GM12874 (cell line): ENCODE results near the gene TTC19.

Experiments used
- TF ChIP-seq, protein P1 (sequence below): IDR thresholded peaks from 2 replicates; pipeline ENCODE4 v1.5.1; 2011; ENCODE audit warnings: low read depth, mild to moderate bottlenecking, control low read depth, low read length, moderate library complexity; ENCODE audit not compliant: insufficient read depth

Gene TTC19

DNA sequence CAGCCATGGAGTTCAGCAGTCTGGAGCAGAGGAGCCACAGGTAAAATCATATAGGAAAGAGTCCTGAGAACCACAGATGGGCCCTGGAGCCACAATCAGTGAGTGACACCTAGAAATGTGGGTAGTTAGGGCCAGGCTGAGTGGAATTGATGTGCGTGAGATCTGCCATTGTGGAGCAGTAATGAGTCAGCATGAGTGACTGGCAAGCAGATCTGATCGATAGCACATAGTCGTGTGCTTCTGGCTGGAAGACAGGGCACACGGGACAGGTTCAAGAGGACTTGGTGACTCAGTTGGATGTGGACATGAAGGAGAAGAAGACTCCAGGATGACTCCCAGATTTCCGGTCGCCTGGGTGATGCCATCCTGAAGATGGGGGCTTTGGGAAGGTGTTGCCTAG is 42.4 kb upstream of the TTC19 start:
- TF ChIP-seq, protein P1, sequence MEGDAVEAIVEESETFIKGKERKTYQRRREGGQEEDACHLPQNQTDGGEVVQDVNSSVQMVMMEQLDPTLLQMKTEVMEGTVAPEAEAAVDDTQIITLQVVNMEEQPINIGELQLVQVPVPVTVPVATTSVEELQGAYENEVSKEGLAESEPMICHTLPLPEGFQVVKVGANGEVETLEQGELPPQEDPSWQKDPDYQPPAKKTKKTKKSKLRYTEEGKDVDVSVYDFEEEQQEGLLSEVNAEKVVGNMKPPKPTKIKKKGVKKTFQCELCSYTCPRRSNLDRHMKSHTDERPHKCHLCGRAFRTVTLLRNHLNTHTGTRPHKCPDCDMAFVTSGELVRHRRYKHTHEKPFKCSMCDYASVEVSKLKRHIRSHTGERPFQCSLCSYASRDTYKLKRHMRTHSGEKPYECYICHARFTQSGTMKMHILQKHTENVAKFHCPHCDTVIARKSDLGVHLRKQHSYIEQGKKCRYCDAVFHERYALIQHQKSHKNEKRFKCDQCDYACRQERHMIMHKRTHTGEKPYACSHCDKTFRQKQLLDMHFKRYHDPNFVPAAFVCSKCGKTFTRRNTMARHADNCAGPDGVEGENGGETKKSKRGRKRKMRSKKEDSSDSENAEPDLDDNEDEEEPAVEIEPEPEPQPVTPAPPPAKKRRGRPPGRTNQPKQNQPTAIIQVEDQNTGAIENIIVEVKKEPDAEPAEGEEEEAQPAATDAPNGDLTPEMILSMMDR, result no peak

GRCh38 chr17:15957608-15958307 is 41.9 kb upstream of the TTC19 start:
- TF ChIP-seq, protein P1, result no peak

DNA sequence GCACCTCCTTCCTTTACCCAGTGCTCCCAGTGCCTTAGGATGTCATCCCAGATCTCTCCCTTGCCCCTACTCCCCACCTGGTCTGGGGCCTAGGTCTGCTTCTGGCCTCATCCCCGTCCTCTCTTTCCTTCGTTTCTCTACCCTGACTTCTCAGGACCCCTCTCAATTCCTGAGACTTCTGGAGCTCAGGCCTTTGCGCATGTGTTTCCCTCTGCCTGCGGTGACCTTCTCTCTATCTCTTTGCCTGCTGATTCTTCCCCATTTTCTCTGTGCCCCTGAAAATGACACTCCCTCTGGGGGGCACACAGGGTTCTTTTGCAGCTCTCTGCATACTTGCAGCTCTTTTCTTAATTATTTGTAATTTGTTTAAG is 41.2 kb upstream of the TTC19 start:
- TF ChIP-seq, protein P1, result no peak

DNA sequence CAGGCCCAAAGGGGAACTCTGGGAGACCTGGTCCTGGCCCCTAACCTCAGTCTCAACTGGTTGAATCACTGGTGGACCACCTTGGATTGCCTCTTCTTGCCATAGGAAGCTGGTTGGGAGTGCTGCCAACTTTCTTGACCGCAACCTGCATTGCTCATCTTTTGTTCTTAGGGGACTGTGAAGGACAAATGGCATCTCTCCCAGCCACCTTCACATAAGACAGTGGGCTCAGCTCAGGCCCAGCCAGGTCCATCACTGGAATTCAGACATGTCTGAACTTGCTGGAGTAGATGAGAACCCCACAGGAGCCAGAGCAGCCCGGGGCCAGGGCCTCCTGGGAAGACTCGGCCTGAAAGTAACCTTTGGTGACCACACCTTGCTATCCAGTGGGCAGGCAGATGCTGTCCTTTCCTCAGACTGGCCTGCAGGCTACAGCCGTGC is 35.9 kb upstream of the TTC19 start:
- TF ChIP-seq, protein P1, result no peak

DNA sequence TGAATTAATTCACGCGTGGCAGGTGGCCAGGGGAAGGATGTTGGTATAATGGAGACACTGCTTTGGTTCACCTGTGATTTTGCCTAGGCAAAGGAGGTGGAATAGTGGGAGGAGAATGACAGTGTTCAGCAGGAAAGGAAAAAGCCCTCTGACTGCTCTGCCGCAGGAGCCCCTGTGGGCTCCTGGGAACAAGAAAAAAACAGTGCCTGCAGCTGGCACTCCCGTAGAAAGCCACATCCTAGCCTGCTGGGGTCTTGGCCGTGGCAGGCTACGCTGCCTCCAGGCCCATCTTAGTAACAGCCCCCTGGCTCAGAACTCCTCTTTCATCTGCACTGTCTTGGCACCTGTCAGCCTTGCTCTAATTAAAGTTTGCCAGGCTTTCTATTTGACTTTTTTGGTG is 34.1 kb upstream of the TTC19 start:
- TF ChIP-seq, protein P1, result no peak

DNA sequence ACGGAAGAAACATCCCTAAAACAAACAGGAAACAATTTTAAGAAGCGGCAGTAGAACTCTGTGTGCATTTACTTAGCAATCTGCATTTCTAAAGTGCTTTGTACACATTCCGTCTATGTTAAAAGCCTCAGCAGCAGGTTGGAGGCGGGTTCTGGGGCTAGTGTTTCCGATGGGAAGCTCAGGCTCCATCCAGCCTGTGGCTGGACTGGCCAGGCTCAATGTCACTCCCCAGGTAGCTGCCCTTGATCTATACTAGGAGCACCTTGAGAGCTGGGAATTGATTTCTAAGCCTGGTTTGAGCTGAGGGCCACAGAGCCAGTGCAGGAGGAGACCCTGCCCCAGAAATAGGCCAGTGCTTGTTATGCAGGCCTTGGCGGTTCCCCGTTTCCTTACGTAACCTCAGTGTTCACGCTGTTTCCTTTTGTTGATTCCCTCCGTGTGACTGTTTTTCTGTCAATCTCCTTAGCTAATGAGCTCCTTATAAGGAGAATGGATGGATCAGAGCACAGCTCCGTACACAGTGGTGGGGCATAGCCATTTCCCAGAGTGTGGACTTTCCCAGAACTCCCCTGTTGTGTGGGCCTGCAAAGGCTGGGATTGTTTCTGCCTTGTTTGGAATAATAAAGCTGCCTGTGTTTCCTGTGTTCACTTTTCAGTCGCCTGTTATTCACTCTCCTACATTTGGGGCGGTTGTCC is 33.3 kb upstream of the TTC19 start:
- TF ChIP-seq, protein P1, result no peak

- TF ChIP-seq, protein P1, result no peak
Observed at GRCh38 chr17:15966879-15967248, 32.8 kb upstream of the TTC19 start.
